ENCODE results near the gene INPP5D. TPM values are rescaled to one million over a fixed set of nuclear protein-coding genes. Genes with fewer than 3 reads are reported as not detected.
A peak's percentile ranks its signal among the peaks of the same experiment; 100 is the strongest.
"Not testable (repeated sequence)": the region's sequence is repeated elsewhere in the genome, so short reads cannot be mapped to it uniquely, and the experiment has no call there.

INPP5D gene
- total RNA-seq, 1 donor from 2014 or later, result 29.4 TPM

GRCh38 chr2:233053928-233054784 lies 6.0 kb upstream of the INPP5D start:
- peak in 1 of 2 donors; percentile 49 for DNase-seq (ENCODE audit: low read depth in 2 of 2)

GRCh38 chr2:233055362-233055761 lies 4.8 kb upstream of the INPP5D start:
- no peak for DNase-seq (ENCODE audit: low read depth in 2 of 2)

- no peak for DNase-seq (ENCODE audit: low read depth in 2 of 2)
These were observed 3.1 kb upstream of the INPP5D start for GRCh38 chr2:233056961-233057605.

- no peak for DNase-seq (ENCODE audit: low read depth in 2 of 2)
These were observed 1.2 kb upstream of the INPP5D start for GRCh38 chr2:233058717-233059546.

GRCh38 chr2:233059547-233059796 lies 670 bp upstream of the INPP5D start:
- DNase-seq (ENCODE audit: low read depth in 2 of 2), result no peak

GRCh38 chr2:233060501-233060979 lies 398 bp downstream of the INPP5D start:
- no peak for DNase-seq (ENCODE audit: low read depth in 2 of 2)

GRCh38 chr2:233060980-233061590 lies 943 bp downstream of the INPP5D start:
- no peak for DNase-seq (ENCODE audit: low read depth in 2 of 2)

- DNase-seq (ENCODE audit: low read depth in 2 of 2), result peak in 1 of 2 donors; percentile 65
These were observed 1.7 kb downstream of the INPP5D start for GRCh38 chr2:233061591-233062450.

- DNase-seq (ENCODE audit: low read depth in 2 of 2), result no peak
These were observed 2.3 kb downstream of the INPP5D start for GRCh38 chr2:233062451-233062850.

- no peak for DNase-seq (ENCODE audit: low read depth in 2 of 2)
These were observed 2.8 kb downstream of the INPP5D start for GRCh38 chr2:233062946-233063268.

- DNase-seq (ENCODE audit: low read depth in 2 of 2), result no peak
These were observed 3.3 kb downstream of the INPP5D start for GRCh38 chr2:233063269-233063975.

- DNase-seq (ENCODE audit: low read depth in 2 of 2), result no peak
These were observed 3.9 kb downstream of the INPP5D start for GRCh38 chr2:233063976-233064411.

GRCh38 chr2:233064530-233065199 lies 4.5 kb downstream of the INPP5D start:
- no peak for DNase-seq (ENCODE audit: low read depth in 2 of 2)

- not testable (repeated sequence) for DNase-seq (ENCODE audit: low read depth in 2 of 2)
These were observed 5.1 kb downstream of the INPP5D start for GRCh38 chr2:233065200-233065589.

- no peak for DNase-seq (ENCODE audit: low read depth in 2 of 2)
These were observed 5.9 kb downstream of the INPP5D start for GRCh38 chr2:233065954-233066470.

GRCh38 chr2:233068762-233069418 lies 8.7 kb downstream of the INPP5D start:
- no peak for DNase-seq (ENCODE audit: low read depth in 2 of 2)

GRCh38 chr2:233072838-233073237 lies 12.7 kb downstream of the INPP5D start:
- no peak for DNase-seq (ENCODE audit: low read depth in 2 of 2)

GRCh38 chr2:233074106-233074505 lies 14.0 kb downstream of the INPP5D start:
- DNase-seq (ENCODE audit: low read depth in 2 of 2), result no peak
